Peyer's patch (tissue), 4 donors: Measurements from ENCODE around the gene MTERF1. TPM values are rescaled to one million over a fixed set of nuclear protein-coding genes. Genes with fewer than 3 reads are reported as not detected.

Experiments used
- DNase-seq, 3 donors: peaks; one replicate each; pipeline ENCODE4 v3.0.0-alpha.2; 2017 to 2019
- H3K27ac ChIP-seq, 4 donors: fragments of 200-600 bp; sonication (generic); one replicate each; pipeline ENCODE4 v1.5.1; 2016 to 2019
- H3K27me3 ChIP-seq, 2 donors: fragments of 200-600 bp; sonication (generic); one replicate each; pipeline ENCODE4 v1.5.1; 2019
- H3K36me3 ChIP-seq, 3 donors: fragments of 200-600 bp; sonication (generic); one replicate each; pipeline ENCODE4 v1.5.1; 2016 to 2019
- H3K4me1 ChIP-seq, 4 donors: fragments of 200-600 bp; sonication (generic); one replicate each; pipeline ENCODE4 v1.5.1; 2016 to 2019
- H3K4me3 ChIP-seq, 4 donors: fragments of 200-600 bp; sonication (generic); 1 replicate in 3 of 4; 2 replicates in 1 of 4; pipeline ENCODE4 v1.5.1; 2016 to 2019; ENCODE audit warnings: mild to moderate bottlenecking in 1 of 4
- H3K9me3 ChIP-seq, 4 donors: fragments of 200-600 bp; sonication (generic); one replicate each; pipeline ENCODE4 v1.5.1; 2016 to 2019; ENCODE audit warnings: mild to moderate bottlenecking in 1 of 4
- CTCF ChIP-seq, 6 experiments: fragments of 450-650 bp in 4 of 6; fragments of 200-600 bp in 2 of 6; sonication (generic) in 1 of 6; IDR thresholded peaks; one replicate each; pipeline ENCODE4 v1.5.1; 2017 to 2019; ENCODE audit warnings: antibody characterized with exemption in 6 of 6, mild to moderate bottlenecking in 3 of 6, moderate library complexity in 1 of 6
- POLR2A ChIP-seq, 2 donors: fragments of 450-650 bp; IDR thresholded peaks; one replicate each; pipeline ENCODE4 v1.5.1; 2017; ENCODE audit warnings: antibody characterized with exemption in 2 of 2, mild to moderate bottlenecking in 2 of 2, moderate library complexity in 2 of 2
- total RNA-seq, 4 donors: library from RNA; depleted of rRNA; stranded (reverse); fragments of >200 nt; gene quantifications; one replicate each; pipeline ENCODE4 v1.1.0, GENCODE V29; 2016

MTERF1 gene
- total RNA-seq, 4 donors from 2014 or later, result 6.8 to 17.3 (median 11.8) TPM

GRCh38 chr7:91826377-91826776, 54.1 kb downstream of the MTERF1 start:
- no peaks in the 10 kb centered on the region for H3K9me3 ChIP-seq
- H3K4me1 ChIP-seq, result no peaks in the 10 kb centered on the region
- no peaks in the 10 kb centered on the region for H3K27me3 ChIP-seq
- H3K27ac ChIP-seq, result no peak overlapping the region
- H3K36me3 ChIP-seq, result no peaks in the 10 kb centered on the region
- DNase-seq, result no peak
- H3K4me3 ChIP-seq, result no peak overlapping the region
- TF ChIP-seq POLR2A (IDR thresholded peaks at IDR 0.05) (no peak), CTCF (IDR thresholded peaks at IDR 0.05) (no peak)

GRCh38 chr7:91824201-91824600, 56.3 kb downstream of the MTERF1 start:
- Histone ChIP-seq H3K4me3 (no peak overlapping the region), H3K27ac (no peak overlapping the region)
- TF ChIP-seq CTCF (IDR thresholded peaks at IDR 0.05) (no peak), POLR2A (IDR thresholded peaks at IDR 0.05) (no peak)

More at GRCh38 chr7:91824201-91824600, 56.3 kb downstream of the MTERF1 start:
- H3K27me3 ChIP-seq, result no peaks in the 10 kb centered on the region
- H3K36me3 ChIP-seq, result no peaks in the 10 kb centered on the region
- no peaks in the 10 kb centered on the region for H3K4me1 ChIP-seq
- no peaks in the 10 kb centered on the region for H3K9me3 ChIP-seq
- DNase-seq, result no peak

Other genes starting within 250 kb of the MTERF1 start
- gene AKAP9, start 60.2 kb upstream of the MTERF1 start, total RNA-seq, result 100 to 1,000 TPM; 188 to 236 (median 192) TPM